Measurements from ENCODE around the gene P2RX7.

Gene P2RX7

GRCh38 chr12:121229826-121230537 lies 97.3 kb downstream of the P2RX7 start:
- peak; percentile 38 for DNase-seq (ENCODE audit: low read depth)

GRCh38 chr12:121230538-121230907 lies 97.8 kb downstream of the P2RX7 start:
- no peak for DNase-seq (ENCODE audit: low read depth)

GRCh38 chr12:121232163-121232562 lies 99.5 kb downstream of the P2RX7 start:
- no peak for DNase-seq (ENCODE audit: low read depth)

- DNase-seq (ENCODE audit: low read depth): no peak
These were observed 100.4 kb downstream of the P2RX7 start for GRCh38 chr12:121232977-121233627.

- DNase-seq (ENCODE audit: low read depth): no peak
These were observed 100.9 kb downstream of the P2RX7 start for GRCh38 chr12:121233628-121234020.

- no peak for DNase-seq (ENCODE audit: low read depth)
These were observed 104.1 kb downstream of the P2RX7 start for GRCh38 chr12:121236776-121237175.

GRCh38 chr12:121237415-121237814 lies 104.7 kb downstream of the P2RX7 start:
- no peak for DNase-seq (ENCODE audit: low read depth)
